Activated T-helper 2 cell treated with anti-CD3 and anti-CD28 coated beads, Interferon-gamma antibody, Interleukin-2, Interleukin-4, amounts not matched to agents 10 μg/mL and 5 μg/mL and 100 μg/mL, durations not matched to agents 14 hours and 24 hours and 36 hours (primary cell): ENCODE results near the gene NMU. TPM values are rescaled to one million over a fixed set of nuclear protein-coding genes. Genes with fewer than 3 reads are reported as not detected.

Experiments
- DNase-seq: peaks from one replicate; pipeline ENCODE4 v3.0.0; 2021; ENCODE audit warnings: low spot score
- H3K27ac Mint-ChIP-seq: one replicate; pipeline ENCODE4 v1.8.0; 2021; ENCODE audit warnings: mixed read lengths
- H3K27me3 Mint-ChIP-seq: one replicate; pipeline ENCODE4 v1.8.0; 2021; ENCODE audit warnings: low read depth, mixed read lengths
- H3K36me3 Mint-ChIP-seq: one replicate; pipeline ENCODE4 v1.8.0; 2021; ENCODE audit warnings: low read depth, mixed read lengths
- H3K4me1 Mint-ChIP-seq: one replicate; pipeline ENCODE4 v1.8.0; 2021; ENCODE audit warnings: low read depth, mixed read lengths
- H3K4me3 Mint-ChIP-seq: one replicate; pipeline ENCODE4 v1.8.0; 2021; ENCODE audit warnings: low read depth, mild to moderate bottlenecking, moderate library complexity, mixed read lengths
- H3K9me3 Mint-ChIP-seq: one replicate; pipeline ENCODE4 v1.8.0; 2021; ENCODE audit warnings: mixed read lengths
- intact Hi-C: fragments of 100-400 bp; cut with micrococcal nuclease; formaldehyde crosslinking; loops from one replicate; pipeline ENCODE4 v1.15.1; 2023
- total RNA-seq: library from RNA; stranded (reverse); gene quantifications from 2 replicates; pipeline ENCODE4 v1.2.3, GENCODE V29; 2022

The NMU gene
- total RNA-seq, 1 donor from 2014 or later = not detected

GRCh38 chr4:55546756-55547465 lies 89.2 kb downstream of the NMU start, which contains the start of gene CLOCK:
CLOCK (minus strand) TSS chr4:55546909; CDS start chr4:55482785, 64,124 bp downstream.
- H3K4me3 Mint-ChIP-seq = peak within 1 kb of the TSS; percentile 86
- no peaks in the 10 kb centered on the region for H3K9me3 Mint-ChIP-seq
- H3K4me1 Mint-ChIP-seq = peaks cover 38% of the 10 kb centered on the region
- peak; percentile 80 for DNase-seq
- intact Hi-C loops = loop anchor here (1.0 to 5.0 kb wide), 5 partner anchors 112 to 400 kb away; partner anchors contain the start of genes CEP135, EXOC1 and SRD5A3
- H3K27me3 Mint-ChIP-seq = peaks cover 45% of the 10 kb centered on the region
- H3K27ac Mint-ChIP-seq = peak within 1 kb of the TSS; percentile 79
- no peaks in the 10 kb centered on the region for H3K36me3 Mint-ChIP-seq

DNA sequence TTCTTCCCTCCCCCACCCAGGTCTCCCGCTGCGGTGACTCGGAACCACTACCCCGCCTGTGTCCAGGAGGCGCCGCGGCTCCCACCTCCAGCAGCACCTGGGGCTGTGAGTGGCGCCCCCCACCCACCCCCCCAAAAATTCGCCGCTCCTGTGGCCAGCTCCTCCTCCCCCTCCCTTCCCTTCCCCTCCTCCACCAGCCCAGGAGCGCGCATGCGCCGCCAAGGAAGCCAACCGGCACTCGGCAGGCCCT lies 89.7 kb downstream of the NMU start:
- Mint-ChIP-seq H3K4me1 (peaks cover 40% of the 10 kb centered on the region), H3K36me3 (no peaks in the 10 kb centered on the region)

DNA sequence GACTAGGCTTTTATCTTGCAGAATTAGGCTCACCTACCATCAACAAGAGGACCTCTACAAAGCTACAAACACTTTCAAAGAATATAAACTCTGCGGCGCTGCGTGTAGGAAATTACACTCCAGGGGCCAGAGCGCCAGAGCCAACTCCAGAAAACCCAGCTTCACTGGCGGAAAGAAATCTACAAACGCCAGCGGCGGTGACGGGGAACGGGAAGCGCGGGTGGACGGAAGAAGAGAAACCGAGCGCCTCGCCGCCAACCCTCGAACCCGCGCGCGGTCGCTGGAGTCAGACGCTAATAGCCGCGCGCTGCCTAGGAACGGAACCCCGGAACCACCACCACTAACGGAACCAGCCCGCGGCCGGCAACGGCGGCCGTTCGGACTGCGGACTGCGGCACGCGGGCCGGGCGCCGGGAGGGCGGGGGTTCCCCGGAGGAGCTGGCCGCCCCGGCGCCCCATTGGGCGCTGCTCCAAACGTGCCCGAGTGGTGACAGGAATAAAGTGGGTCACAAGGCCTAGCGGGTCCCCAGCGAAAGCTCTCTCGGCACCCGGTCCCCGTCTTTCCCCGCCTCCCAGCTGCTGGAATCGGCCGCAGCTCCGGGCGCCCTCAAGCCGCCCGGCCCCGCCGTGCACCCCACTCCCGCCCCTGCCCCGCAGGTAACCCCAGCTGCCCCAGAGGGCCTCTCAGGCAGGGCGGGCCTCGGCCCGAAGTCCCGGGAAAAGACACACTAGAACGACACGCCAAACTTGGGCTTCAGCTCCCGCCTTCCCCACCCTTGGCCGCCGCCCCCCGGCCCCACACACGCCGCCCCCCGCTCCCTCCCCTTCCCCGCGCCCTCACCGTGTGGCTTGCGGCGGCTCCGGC lies 90.2 kb downstream of the NMU start:
- peak; percentile 50 for DNase-seq
- no peaks in the 10 kb centered on the region for H3K36me3 Mint-ChIP-seq
- H3K4me1 Mint-ChIP-seq = peaks cover 40% of the 10 kb centered on the region

More for the DNA sequence above, 89.7 kb downstream of the NMU start:
- Mint-ChIP-seq H3K27ac (no peak overlapping the region), H3K9me3 (no peaks in the 10 kb centered on the region), H3K4me3 (peak overlapping the region; percentile 56), H3K27me3 (peaks cover 42% of the 10 kb centered on the region)
- intact Hi-C loops = loop anchor here (1.0 to 5.0 kb wide), 5 partner anchors 112 to 401 kb away; partner anchors contain the start of genes CEP135, EXOC1 and SRD5A3
- DNase-seq = no peak

More for the DNA sequence above, 90.2 kb downstream of the NMU start:
- H3K9me3 Mint-ChIP-seq = no peaks in the 10 kb centered on the region
- H3K27me3 Mint-ChIP-seq = peaks cover 39% of the 10 kb centered on the region
- intact Hi-C loops = loop anchor here (1.0 to 5.0 kb wide), 5 partner anchors 111 to 401 kb away; partner anchors contain the start of genes CEP135, EXOC1 and SRD5A3
- H3K4me3 Mint-ChIP-seq = peak overlapping the region; percentile 86
- no peak overlapping the region for H3K27ac Mint-ChIP-seq

Other genes starting within 250 kb of the NMU start
- gene TMEM165, start 240.3 kb downstream of the NMU start, total RNA-seq = 89.3 and 91.4 TPM in 2 replicates
- 7.2 and 7.4 TPM in 2 replicates for gene CLOCK, start 89.4 kb downstream of the NMU start, total RNA-seq
- gene PDCL2, start 44.1 kb downstream of the NMU start, total RNA-seq = not detected in 2 replicates
- not detected in 2 replicates for gene EXOC1L, start 183.5 kb upstream of the NMU start, total RNA-seq
- gene EXOC1, start 217.3 kb upstream of the NMU start, total RNA-seq = 20.4 and 22.2 TPM in 2 replicates